IPS-15b (cell line): ENCODE measurements around the gene PRDX5.

ENCODE experiments used
- H3K27me3 ChIP-seq: one replicate; pipeline ENCODE4 v1.6.1; 2013; ENCODE audit warnings: low read length; ENCODE audit not compliant: control insufficient read depth, insufficient read depth
- H3K36me3 ChIP-seq: one replicate; pipeline ENCODE4 v1.6.1; 2013; ENCODE audit warnings: low read length; ENCODE audit not compliant: control insufficient read depth, insufficient read depth
- H3K4me1 ChIP-seq: one replicate; pipeline ENCODE4 v1.6.1; 2013; ENCODE audit warnings: mild to moderate bottlenecking, low read length; ENCODE audit not compliant: control insufficient read depth, insufficient read depth
- H3K4me3 ChIP-seq: one replicate; pipeline ENCODE4 v1.5.1; 2013; ENCODE audit warnings: low read depth, low read length
- H3K9ac ChIP-seq: one replicate; pipeline ENCODE4 v1.6.1; 2013; ENCODE audit warnings: low read depth, mild to moderate bottlenecking, low read length
- H3K9me3 ChIP-seq: one replicate; pipeline ENCODE4 v1.6.1; 2013; ENCODE audit warnings: mild to moderate bottlenecking, low read length; ENCODE audit not compliant: control insufficient read depth, insufficient read depth

Gene PRDX5

DNA sequence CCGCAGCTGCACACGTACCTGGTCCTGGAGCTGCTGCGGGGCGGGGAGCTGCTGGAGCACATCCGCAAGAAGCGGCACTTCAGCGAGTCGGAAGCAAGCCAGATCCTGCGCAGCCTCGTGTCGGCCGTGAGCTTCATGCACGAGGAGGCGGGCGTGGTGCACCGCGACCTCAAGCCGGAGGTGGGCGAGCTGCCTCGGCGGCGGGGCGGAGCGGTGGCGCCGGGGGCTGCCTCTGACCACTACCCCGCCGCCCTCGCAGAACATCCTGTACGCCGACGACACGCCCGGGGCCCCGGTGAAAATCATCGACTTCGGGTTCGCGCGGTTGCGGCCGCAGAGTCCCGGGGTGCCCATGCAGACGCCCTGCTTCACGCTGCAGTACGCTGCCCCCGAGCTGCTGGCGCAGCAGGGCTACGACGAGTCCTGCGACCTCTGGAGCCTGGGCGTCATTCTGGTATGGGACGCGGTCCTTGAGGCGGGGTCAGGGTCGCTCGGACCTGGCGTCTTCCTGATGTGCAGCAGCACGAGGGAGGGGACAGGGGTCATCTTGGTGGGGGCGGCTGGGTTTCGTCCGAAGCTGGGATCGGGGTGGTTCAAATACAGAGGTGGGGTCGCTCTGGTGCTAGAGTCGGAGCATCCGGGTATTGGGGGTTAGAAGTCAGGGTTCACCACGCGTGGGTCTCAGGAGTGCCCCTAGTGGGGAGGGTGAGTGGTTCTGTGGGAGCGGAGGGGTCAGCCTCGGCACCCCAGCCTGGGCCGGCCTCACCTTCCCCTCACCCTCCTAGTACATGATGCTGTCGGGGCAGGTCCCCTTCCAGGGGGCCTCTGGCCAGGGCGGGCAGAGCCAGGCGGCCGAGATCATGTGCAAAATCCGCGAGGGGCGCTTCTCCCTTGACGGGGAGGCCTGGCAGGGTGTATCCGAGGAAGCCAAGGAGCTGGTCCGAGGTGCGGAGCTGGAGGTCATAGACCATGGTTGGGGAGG lies 51.8 kb downstream of the PRDX5 start:
- no peak overlapping the region for H3K4me3 ChIP-seq
- no peaks in the 10 kb centered on the region for H3K27me3 ChIP-seq
- no peaks in the 10 kb centered on the region for H3K9me3 ChIP-seq
- H3K36me3 ChIP-seq = peaks cover 9% of the 10 kb centered on the region
- no peak overlapping the region for H3K9ac ChIP-seq
- peaks cover 3% of the 10 kb centered on the region for H3K4me1 ChIP-seq

GRCh38 chr11:64371201-64371600 lies 53.3 kb downstream of the PRDX5 start:
- no peak overlapping the region for H3K9ac ChIP-seq
- no peaks in the 10 kb centered on the region for H3K9me3 ChIP-seq
- peaks cover 3% of the 10 kb centered on the region for H3K4me1 ChIP-seq
- no peak overlapping the region for H3K4me3 ChIP-seq
- no peaks in the 10 kb centered on the region for H3K27me3 ChIP-seq
- H3K36me3 ChIP-seq = peaks cover 7% of the 10 kb centered on the region
